Chondrocyte (in vitro differentiated cells): ENCODE data around the gene ANTXR1. TPM values are rescaled to one million over a fixed set of nuclear protein-coding genes. Genes with fewer than 3 reads are reported as not detected.

Source experiments
- DNase-seq: peaks from one replicate; pipeline ENCODE4 v3.0.0; 2021; ENCODE audit warnings: mixed read lengths, low spot score
- H3K27ac Mint-ChIP-seq: one replicate; pipeline ENCODE4 v1.8.0; 2021; ENCODE audit warnings: mild to moderate bottlenecking, moderate library complexity, mixed read lengths; ENCODE audit not compliant: unreplicated experiment
- H3K27me3 Mint-ChIP-seq: 2 replicates; pipeline ENCODE4 v1.8.0; 2021; ENCODE audit warnings: low read depth, mixed read lengths
- H3K36me3 Mint-ChIP-seq: 2 replicates; pipeline ENCODE4 v1.8.0; 2021; ENCODE audit warnings: low read depth, mixed read lengths
- H3K4me1 Mint-ChIP-seq: 2 replicates; pipeline ENCODE4 v1.8.0; 2021; ENCODE audit warnings: low read depth, mild to moderate bottlenecking, mixed read lengths
- H3K4me3 Mint-ChIP-seq: one replicate; pipeline ENCODE4 v1.8.0; 2021; ENCODE audit warnings: mild to moderate bottlenecking, moderate library complexity, mixed read lengths; ENCODE audit not compliant: unreplicated experiment
- H3K9me3 Mint-ChIP-seq: 2 replicates; pipeline ENCODE4 v1.8.0; 2021; ENCODE audit warnings: low read depth, mixed read lengths
- total RNA-seq: library from RNA; stranded (reverse); gene quantifications from 3 replicates; pipeline ENCODE4 v1.2.1, GENCODE V29; 2021
- TF ChIP-seq, protein P1 (sequence below): fragments of 200-600 bp; sonication (generic); IDR thresholded peaks from 2 replicates; pipeline ENCODE4 v1.5.0; 2021; ENCODE audit warnings: antibody characterized with exemption, mild to moderate bottlenecking, moderate library complexity

Gene ANTXR1
- total RNA-seq, 1 donor from 2014 or later, result 351 TPM

DNA sequence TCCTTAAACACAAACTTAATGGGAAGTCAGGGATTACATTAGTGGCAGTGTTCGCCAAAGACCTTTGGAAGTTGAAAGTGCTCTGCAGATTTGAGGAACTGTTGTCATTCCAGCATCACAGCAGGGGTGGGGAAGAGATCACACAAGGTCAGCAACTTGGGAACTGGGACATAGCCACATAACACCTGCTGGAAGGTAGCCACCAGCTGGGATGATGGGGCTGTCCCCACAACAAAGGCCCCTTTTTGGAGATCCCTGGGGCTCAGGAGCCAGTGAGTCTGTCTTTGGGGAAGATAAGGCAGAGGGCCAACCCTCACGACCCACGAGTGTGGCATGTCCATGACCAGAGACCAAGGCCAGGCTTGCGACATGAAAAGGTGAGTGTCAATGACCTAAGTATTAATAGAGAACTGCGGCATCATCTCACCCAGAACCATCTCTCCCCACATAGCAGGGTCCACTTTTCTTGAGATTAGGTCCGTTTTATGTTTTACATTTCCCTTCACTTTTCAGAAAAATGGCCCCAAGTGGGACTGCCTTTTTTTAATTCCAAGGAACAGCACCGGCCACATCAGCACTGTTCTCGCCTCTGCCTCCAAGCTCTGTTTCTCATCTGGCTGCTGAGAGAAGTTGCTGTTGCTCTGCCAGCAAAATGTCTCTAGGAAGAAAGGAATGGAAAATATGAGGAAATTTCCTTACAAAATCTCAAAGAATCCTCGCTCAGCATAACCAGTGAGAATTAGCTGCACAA is 267.1 kb downstream of the ANTXR1 start:
- TF ChIP-seq, protein P1, sequence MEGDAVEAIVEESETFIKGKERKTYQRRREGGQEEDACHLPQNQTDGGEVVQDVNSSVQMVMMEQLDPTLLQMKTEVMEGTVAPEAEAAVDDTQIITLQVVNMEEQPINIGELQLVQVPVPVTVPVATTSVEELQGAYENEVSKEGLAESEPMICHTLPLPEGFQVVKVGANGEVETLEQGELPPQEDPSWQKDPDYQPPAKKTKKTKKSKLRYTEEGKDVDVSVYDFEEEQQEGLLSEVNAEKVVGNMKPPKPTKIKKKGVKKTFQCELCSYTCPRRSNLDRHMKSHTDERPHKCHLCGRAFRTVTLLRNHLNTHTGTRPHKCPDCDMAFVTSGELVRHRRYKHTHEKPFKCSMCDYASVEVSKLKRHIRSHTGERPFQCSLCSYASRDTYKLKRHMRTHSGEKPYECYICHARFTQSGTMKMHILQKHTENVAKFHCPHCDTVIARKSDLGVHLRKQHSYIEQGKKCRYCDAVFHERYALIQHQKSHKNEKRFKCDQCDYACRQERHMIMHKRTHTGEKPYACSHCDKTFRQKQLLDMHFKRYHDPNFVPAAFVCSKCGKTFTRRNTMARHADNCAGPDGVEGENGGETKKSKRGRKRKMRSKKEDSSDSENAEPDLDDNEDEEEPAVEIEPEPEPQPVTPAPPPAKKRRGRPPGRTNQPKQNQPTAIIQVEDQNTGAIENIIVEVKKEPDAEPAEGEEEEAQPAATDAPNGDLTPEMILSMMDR, result no peak
- Mint-ChIP-seq H3K36me3 (peaks cover 3% of the 10 kb centered on the region), H3K9me3 (no peaks in the 10 kb centered on the region), H3K27ac (no peak overlapping the region), H3K4me3 (no peak overlapping the region), H3K4me1 (peaks cover 8% of the 10 kb centered on the region), H3K27me3 (no peaks in the 10 kb centered on the region)
- DNase-seq, result no peak

DNA sequence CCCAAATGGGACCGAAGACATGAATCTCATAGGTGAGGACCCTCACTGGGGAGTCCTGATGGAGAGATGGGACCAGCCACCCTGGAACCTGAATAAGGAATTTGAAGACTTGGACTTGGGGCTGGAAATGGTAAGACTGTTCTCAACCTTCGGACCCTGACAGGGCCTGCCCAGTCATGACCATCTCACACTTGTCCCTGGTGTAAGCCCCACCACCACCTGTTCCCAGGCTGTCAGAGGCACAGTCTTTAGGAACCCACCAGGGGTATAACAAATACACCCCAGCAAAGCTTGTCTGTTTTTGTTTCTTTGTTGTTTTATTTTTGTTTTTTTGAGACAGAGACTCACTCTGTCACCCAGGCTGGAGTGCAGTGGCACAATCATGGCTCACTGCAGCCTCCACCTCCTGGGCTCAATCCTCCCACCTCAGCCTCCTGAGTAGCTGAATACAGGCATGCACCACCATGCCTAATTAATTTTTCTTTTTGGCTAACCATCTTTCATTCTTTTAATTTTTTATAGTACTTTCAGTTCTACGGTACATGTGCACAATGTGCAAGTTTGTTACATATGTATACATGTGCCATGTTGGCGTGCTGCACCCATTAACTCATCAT is 267.9 kb downstream of the ANTXR1 start:
- peaks cover 3% of the 10 kb centered on the region for H3K4me1 Mint-ChIP-seq
- H3K4me3 Mint-ChIP-seq, result no peak overlapping the region
- H3K27me3 Mint-ChIP-seq, result no peaks in the 10 kb centered on the region
- H3K9me3 Mint-ChIP-seq, result no peaks in the 10 kb centered on the region
- peaks cover 2% of the 10 kb centered on the region for H3K36me3 Mint-ChIP-seq
- H3K27ac Mint-ChIP-seq, result no peak overlapping the region
- DNase-seq, result no peak
- TF ChIP-seq, protein P1, result no peak

DNA sequence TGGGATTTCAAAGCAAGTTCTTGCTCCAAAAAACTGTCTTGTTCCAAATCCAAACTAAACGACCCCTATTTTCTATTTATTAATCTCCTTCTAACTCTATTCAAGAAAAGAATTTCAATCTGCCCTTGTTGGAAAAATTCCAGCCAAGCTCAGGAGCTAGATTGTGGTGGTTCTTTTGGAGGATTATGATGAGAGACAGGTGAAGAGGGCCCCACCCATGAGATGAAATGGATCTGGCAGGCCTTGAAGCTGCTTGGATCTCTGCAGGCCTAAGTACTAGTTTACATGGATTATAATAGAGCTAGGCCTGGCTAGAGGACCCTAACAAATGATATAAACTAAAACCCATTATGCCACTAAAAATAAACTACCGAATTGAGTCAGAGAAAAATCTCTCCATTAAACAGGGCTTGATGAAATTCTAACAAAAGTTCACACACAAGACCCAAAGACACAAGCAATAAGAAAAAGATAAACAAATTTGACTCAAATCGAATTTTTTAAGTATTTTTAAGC is 272.5 kb downstream of the ANTXR1 start:
- TF ChIP-seq, protein P1, result no peak
- Mint-ChIP-seq H3K27me3 (no peaks in the 10 kb centered on the region), H3K9me3 (no peaks in the 10 kb centered on the region), H3K4me3 (no peak overlapping the region), H3K4me1 (peaks cover under 1% of the 10 kb centered on the region), H3K36me3 (peaks cover 2% of the 10 kb centered on the region), H3K27ac (no peak overlapping the region)
- no peak for DNase-seq

DNA sequence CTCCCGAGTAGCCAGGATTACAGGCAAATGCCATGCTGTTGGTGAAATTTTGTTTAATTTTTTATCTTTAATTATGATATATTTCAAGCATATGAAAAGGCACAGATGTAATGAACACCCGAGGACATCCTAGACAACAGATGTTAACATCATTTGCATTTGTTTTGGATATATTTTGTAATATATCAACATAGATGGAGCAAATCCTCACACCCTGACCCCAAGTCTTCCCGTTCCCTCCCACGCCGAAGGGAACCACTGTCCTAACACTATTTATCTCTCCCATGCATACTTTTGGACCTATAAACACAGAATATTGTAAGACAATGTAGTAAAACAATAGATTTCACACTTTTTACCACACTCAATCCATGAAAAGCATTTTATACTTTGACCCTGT is 274.6 kb downstream of the ANTXR1 start:
- peaks cover under 1% of the 10 kb centered on the region for H3K36me3 Mint-ChIP-seq
- no peak for DNase-seq
- H3K27me3 Mint-ChIP-seq, result no peaks in the 10 kb centered on the region
- TF ChIP-seq, protein P1, result no peak
- H3K4me1 Mint-ChIP-seq, result peaks cover 22% of the 10 kb centered on the region
- H3K27ac Mint-ChIP-seq, result no peak overlapping the region
- no peaks in the 10 kb centered on the region for H3K9me3 Mint-ChIP-seq
- no peak overlapping the region for H3K4me3 Mint-ChIP-seq

DNA sequence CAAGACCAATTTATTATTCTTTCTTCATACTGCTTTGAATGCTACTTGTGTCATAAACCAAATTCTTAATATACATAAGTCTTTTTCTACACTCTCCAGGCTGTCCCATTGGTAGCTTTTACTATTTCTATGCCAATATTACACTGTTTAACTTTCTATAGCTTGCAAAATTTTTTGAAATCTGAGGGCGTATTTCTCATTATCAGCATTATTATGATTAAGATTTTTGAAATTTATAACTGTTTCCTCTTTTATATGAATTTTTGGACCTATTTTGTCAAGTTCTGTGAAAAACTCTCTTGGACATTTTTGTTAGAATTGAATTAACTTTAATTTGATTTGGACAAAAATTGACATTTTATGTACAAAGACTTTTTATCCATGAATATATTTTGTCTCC is 275.4 kb downstream of the ANTXR1 start:
- no peak overlapping the region for H3K4me3 Mint-ChIP-seq
- H3K27ac Mint-ChIP-seq, result no peak overlapping the region
- H3K36me3 Mint-ChIP-seq, result no peaks in the 10 kb centered on the region
- peaks cover 22% of the 10 kb centered on the region for H3K4me1 Mint-ChIP-seq
- H3K9me3 Mint-ChIP-seq, result no peaks in the 10 kb centered on the region
- TF ChIP-seq, protein P1, result no peak
- H3K27me3 Mint-ChIP-seq, result no peaks in the 10 kb centered on the region
- no peak for DNase-seq
